Esophagus squamous epithelium (tissue), 5 donors: ENCODE results near the gene SFXN5. TPM values are rescaled to one million over a fixed set of nuclear protein-coding genes. Genes with fewer than 3 reads are reported as not detected.
A peak's percentile ranks its signal among the peaks of the same experiment; 100 is the strongest.

Source experiments
- DNase-seq: peaks from one replicate; lab custom pipeline; 2025; lab: John Stamatoyannopoulos, UW
- H3K27ac ChIP-seq, 4 donors: fragments of 200-600 bp; sonication (generic); one replicate each; pipeline ENCODE4 v1.5.1; 2016 to 2019; ENCODE audit warnings: mild to moderate bottlenecking in 1 of 4
- H3K27me3 ChIP-seq, 4 donors: fragments of 200-600 bp; sonication (generic); 1 replicate in 3 of 4; 2 replicates in 1 of 4; pipeline versions ENCODE4 v1.5.1 to v1.6.0; 2017 to 2021; ENCODE audit warnings: antibody characterized with exemption in 1 of 4
- H3K36me3 ChIP-seq, 3 donors: fragments of 200-600 bp; sonication (generic); one replicate each; pipeline ENCODE4 v1.5.1; 2016 to 2019
- H3K4me1 ChIP-seq, 3 donors: fragments of 200-600 bp; sonication (generic); one replicate each; pipeline ENCODE4 v1.5.1; 2017 to 2019
- H3K4me3 ChIP-seq, 4 donors: fragments of 200-600 bp; sonication (generic); 1 replicate in 3 of 4; 2 replicates in 1 of 4; pipeline ENCODE4 v1.5.1; 2016 to 2019; ENCODE audit warnings: mild to moderate bottlenecking in 2 of 4, moderate library complexity in 1 of 4
- H3K9me3 ChIP-seq, 3 donors: fragments of 200-600 bp; sonication (generic); one replicate each; pipeline ENCODE4 v1.5.1; 2016 to 2019
- CTCF ChIP-seq, 6 experiments: fragments of 450-650 bp in 4 of 6; fragments of 200-600 bp in 2 of 6; sonication (generic) in 2 of 6; IDR thresholded peaks; one replicate each; pipeline ENCODE4 v1.5.1; 2016 to 2019; ENCODE audit warnings: antibody characterized with exemption in 6 of 6, mild to moderate bottlenecking in 4 of 6, moderate library complexity in 4 of 6
- POLR2A ChIP-seq, 4 donors: fragments of 450-650 bp; IDR thresholded peaks; one replicate each; pipeline ENCODE4 v1.6.1; 2017; ENCODE audit warnings: antibody characterized with exemption in 4 of 4, mild to moderate bottlenecking in 4 of 4, moderate library complexity in 3 of 4
- WGBS, 2 donors: methylation state at CpG; one replicate each; pipeline ENCODE4 v1.1.5; 2018; 5-methylcytosine and 5-hydroxymethylcytosine counted together
- intact Hi-C: fragments of 100-400 bp; cut with DNase I; formaldehyde crosslinking; loops from one replicate; pipeline ENCODE4 v1.15.0; 2022
- total RNA-seq, 4 donors: library from RNA; depleted of rRNA; stranded (reverse); fragments of >200 nt; gene quantifications; one replicate each; pipeline ENCODE4 v1.1.0, GENCODE V29; 2016
- donor health status: DM: yes; HTN: yes; CAD: no.

SFXN5 gene
- total RNA-seq, 4 donors from 2014 or later: 4.2 to 16.4 (median 12.7) TPM

GRCh38 chr2:72921853-72922252 is 149.7 kb downstream of the SFXN5 start:
- DNase-seq: no peak
- 80 to 90% methylated on average over 1 of the region's 1 CpG for WGBS, 2 donors
- Histone ChIP-seq H3K27me3 (peaks cover 61 to 100% (median 82%) of the 10 kb centered on the region in 4 donors), H3K36me3 (no peaks in the 10 kb centered on the region), H3K9me3 (no peaks in the 10 kb centered on the region), H3K4me3 (no peak overlapping the region), H3K4me1 (peaks cover 33 to 53% (median 36%) of the 10 kb centered on the region in 3 donors), H3K27ac (no peak overlapping the region)
- no peak for TF ChIP-seq CTCF (IDR thresholded peaks at IDR 0.05)
- TF ChIP-seq POLR2A (IDR thresholded peaks at IDR 0.05): no peak
- intact Hi-C loops: no loop called here

GRCh38 chr2:72921088-72921851 is 150.2 kb downstream of the SFXN5 start:
- Histone ChIP-seq H3K9me3 (no peaks in the 10 kb centered on the region), H3K36me3 (no peaks in the 10 kb centered on the region), H3K4me3 (peak overlapping the region in 1 of 4 donors; percentile 47), H3K4me1 (peaks cover 39 to 59% (median 41%) of the 10 kb centered on the region in 3 donors), H3K27me3 (peaks cover 63 to 100% (median 83%) of the 10 kb centered on the region in 4 donors), H3K27ac (no peak overlapping the region)
- TF ChIP-seq CTCF (IDR thresholded peaks at IDR 0.05) (no peak), POLR2A (IDR thresholded peaks at IDR 0.05) (no peak)
- 35 to 47% methylated on average over 12 to 14 of the region's 15 CpGs for WGBS, 2 donors
- intact Hi-C loops: no loop called here
- DNase-seq: no peak

GRCh38 chr2:72920318-72921087 is 151.0 kb downstream of the SFXN5 start:
- 4 to 22% methylated on average over 13 to 16 of the region's 77 CpGs for WGBS, 2 donors
- no peak overlapping the region for H3K27ac ChIP-seq
- H3K4me1 ChIP-seq: peaks cover 47 to 67% (median 49%) of the 10 kb centered on the region in 3 donors

GRCh38 chr2:72919414-72920317 is 151.8 kb downstream of the SFXN5 start:
- Histone ChIP-seq H3K4me3 (peak overlapping the region in 2 of 4 donors; percentile 34 to 47), H3K36me3 (no peaks in the 10 kb centered on the region), H3K9me3 (no peaks in the 10 kb centered on the region), H3K4me1 (peaks cover 46 to 70% (median 50%) of the 10 kb centered on the region in 3 donors), H3K27me3 (peaks cover 67 to 100% (median 85%) of the 10 kb centered on the region in 4 donors), H3K27ac (no peak overlapping the region)
- no peak for DNase-seq
- WGBS, 2 donors: 6 to 19% methylated on average over 10 to 23 of the region's 48 CpGs
- TF ChIP-seq CTCF (IDR thresholded peaks at IDR 0.05) (no peak), POLR2A (IDR thresholded peaks at IDR 0.05) (no peak)
- intact Hi-C loops: no loop called here

More at GRCh38 chr2:72920318-72921087, 151.0 kb downstream of the SFXN5 start:
- Histone ChIP-seq H3K9me3 (no peaks in the 10 kb centered on the region), H3K27me3 (peaks cover 67 to 100% (median 86%) of the 10 kb centered on the region in 4 donors), H3K4me3 (peak overlapping the region in 2 of 4 donors; percentile 34 to 47), H3K36me3 (no peaks in the 10 kb centered on the region)
- TF ChIP-seq CTCF (IDR thresholded peaks at IDR 0.05) (no peak), POLR2A (IDR thresholded peaks at IDR 0.05) (no peak)
- DNase-seq: no peak
- intact Hi-C loops: no loop called here
